Gastroesophageal sphincter (tissue), 3 donors: Measurements from ENCODE around the gene HOXA6.

Experiments used
- CTCF ChIP-seq, 4 experiments: fragments of 200-600 bp in 2 of 4; fragments of 450-650 bp in 2 of 4; sonication (generic) in 1 of 4; IDR thresholded peaks; one replicate each; pipeline ENCODE4 v1.5.1; 2017 to 2019; ENCODE audit warnings: antibody characterized with exemption in 4 of 4, mild to moderate bottlenecking in 2 of 4, moderate library complexity in 2 of 4
- POLR2AphosphoS5 ChIP-seq: sonication (generic); formaldehyde crosslinking; IDR thresholded peaks from one replicate; pipeline ENCODE4 v1.6.1; 2017; ENCODE audit warnings: antibody characterized with exemption

GRCh38 chr7:27188386-27189294 lies 41.1 kb upstream of the HOXA6 start:
- TF ChIP-seq CTCF (IDR thresholded peaks at IDR 0.05), result no peak
- TF ChIP-seq POLR2AphosphoS5, result no peak
